NCI-H146 treated with DMSO at 0.1 percent for 48 hours (cell line): ENCODE results near the gene STRADA.

Experiments used
- DNase-seq: peaks from one replicate; lab custom pipeline; 2025; ENCODE audit not compliant: unreplicated experiment; lab: John Stamatoyannopoulos, UW

Gene STRADA

GRCh38 chr17:63686138-63686685 lies 55.4 kb downstream of the STRADA start:
- no peak for DNase-seq

GRCh38 chr17:63685578-63685977 lies 56.0 kb downstream of the STRADA start:
- no peak for DNase-seq

GRCh38 chr17:63685041-63685440 lies 56.6 kb downstream of the STRADA start:
- no peak for DNase-seq

- no peak for DNase-seq
Measured at GRCh38 chr17:63682981-63683380, 58.6 kb downstream of the STRADA start.

GRCh38 chr17:63682441-63682840 lies 59.2 kb downstream of the STRADA start:
- DNase-seq, result no peak

GRCh38 chr17:63681530-63681929 lies 60.1 kb downstream of the STRADA start:
- DNase-seq, result no peak

- DNase-seq, result no peak
Measured at GRCh38 chr17:63680700-63681099, 60.9 kb downstream of the STRADA start.

- no peak for DNase-seq
Measured at GRCh38 chr17:63679214-63679613, 62.4 kb downstream of the STRADA start.

GRCh38 chr17:63676584-63676983 lies 65.0 kb downstream of the STRADA start:
- peak; percentile 25 for DNase-seq

GRCh38 chr17:63675607-63676546 lies 65.7 kb downstream of the STRADA start:
- DNase-seq, result peak; percentile 81

- peak; percentile 26 for DNase-seq
Measured at GRCh38 chr17:63675231-63675606, 66.4 kb downstream of the STRADA start.

GRCh38 chr17:63672856-63673255 lies 68.7 kb downstream of the STRADA start:
- DNase-seq, result no peak

GRCh38 chr17:63665527-63666214 lies 75.9 kb downstream of the STRADA start:
- DNase-seq, result no peak

GRCh38 chr17:63659850-63660249 lies 81.7 kb downstream of the STRADA start:
- DNase-seq, result no peak

- no peak for DNase-seq
Measured at GRCh38 chr17:63658366-63658765, 83.2 kb downstream of the STRADA start.

GRCh38 chr17:63657786-63658185 lies 83.8 kb downstream of the STRADA start:
- DNase-seq, result no peak

- DNase-seq, result no peak
Measured at GRCh38 chr17:63653050-63653449, 88.5 kb downstream of the STRADA start.
